ENCODE measurements around the gene VTN. TPM values are rescaled to one million over a fixed set of nuclear protein-coding genes. Genes with fewer than 3 reads are reported as not detected.

Gene VTN
- total RNA-seq, 1 experiment from 2014 or later = 0.08 TPM

DNA sequence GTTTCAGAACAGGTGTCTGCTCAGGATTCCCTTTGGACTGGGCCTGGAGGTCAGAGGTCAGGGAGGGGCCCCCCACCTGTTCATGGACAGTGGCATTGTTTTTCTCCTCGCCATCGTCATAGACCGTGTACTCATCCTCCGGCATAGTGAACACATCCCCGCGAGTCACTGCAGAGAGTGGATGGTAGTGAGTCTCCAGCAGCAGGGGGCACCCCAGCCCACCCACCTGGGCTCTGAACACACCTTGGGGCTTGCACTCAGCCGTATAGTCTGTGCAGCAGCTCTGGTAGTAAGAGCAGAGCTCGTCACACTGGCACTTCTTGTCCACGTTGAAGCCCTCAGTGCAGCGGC, 448 bp downstream of the VTN start:
- H3K27me3 ChIP-seq (replicated peaks) = no peaks in the 10 kb centered on the region

DNA sequence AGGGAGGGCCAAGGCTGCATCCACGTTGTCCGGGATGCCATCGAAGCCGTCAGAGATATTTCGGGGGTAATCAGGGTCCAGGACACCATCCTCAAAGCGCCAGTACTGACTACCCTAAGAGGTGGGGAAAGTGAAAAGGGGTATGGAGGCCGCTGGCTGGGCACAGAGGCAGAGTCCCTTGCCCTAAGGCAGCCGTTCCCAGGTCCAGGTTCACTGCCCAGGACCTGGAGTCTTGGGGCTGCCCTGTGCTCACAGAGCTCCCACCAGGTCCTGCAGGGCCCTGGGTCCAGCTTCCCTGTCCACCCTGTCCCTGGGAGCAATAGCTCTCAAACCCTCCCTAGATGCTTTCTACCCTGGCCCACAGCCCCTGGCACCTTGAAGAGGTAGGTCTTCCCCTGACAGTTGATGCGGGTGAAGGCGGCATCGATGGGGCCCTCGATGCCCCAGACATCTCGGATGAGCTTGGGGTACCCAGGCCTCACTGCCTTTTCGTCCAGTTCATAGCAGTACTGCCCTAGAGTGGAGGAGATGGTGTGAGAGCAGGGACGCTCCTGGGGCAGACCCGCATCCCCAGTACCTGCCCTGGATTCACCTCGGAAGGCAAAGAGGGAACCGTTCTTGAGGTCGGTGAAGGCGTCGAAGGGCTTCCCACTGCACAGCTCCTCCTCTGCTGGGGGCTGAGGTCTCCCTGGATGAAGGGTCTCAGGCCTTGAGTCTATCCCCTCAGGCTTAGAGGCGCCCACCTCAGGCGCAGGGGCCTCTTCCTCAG, 1.0 kb downstream of the VTN start:
- Histone ChIP-seq H3K9me3 (replicated peaks) (no peaks in the 10 kb centered on the region), H3K4me3 (no peak overlapping the region), H3K27me3 (replicated peaks) (no peaks in the 10 kb centered on the region), H3K36me3 (0 out of 2 replicates have a peak, but pooled peaks cover 6% of the 10 kb centered on the region), H3K27ac (no peak overlapping the region), H3K4me1 (replicated peaks) (peaks cover 24% of the 10 kb centered on the region)
- DNase-seq (ENCODE audit: low read depth in 1 of 2, low spot score in 2 of 2) = no peak

More for the DNA sequence above, 448 bp downstream of the VTN start:
- Histone ChIP-seq H3K4me1 (replicated peaks) (peaks cover 24% of the 10 kb centered on the region), H3K4me3 (no peak overlapping the region), H3K27ac (no peak overlapping the region), H3K9me3 (replicated peaks) (no peaks in the 10 kb centered on the region), H3K36me3 (0 out of 2 replicates have a peak, but pooled peaks cover 6% of the 10 kb centered on the region)
- DNase-seq (ENCODE audit: low read depth in 1 of 2, low spot score in 2 of 2) = no peak

DNA sequence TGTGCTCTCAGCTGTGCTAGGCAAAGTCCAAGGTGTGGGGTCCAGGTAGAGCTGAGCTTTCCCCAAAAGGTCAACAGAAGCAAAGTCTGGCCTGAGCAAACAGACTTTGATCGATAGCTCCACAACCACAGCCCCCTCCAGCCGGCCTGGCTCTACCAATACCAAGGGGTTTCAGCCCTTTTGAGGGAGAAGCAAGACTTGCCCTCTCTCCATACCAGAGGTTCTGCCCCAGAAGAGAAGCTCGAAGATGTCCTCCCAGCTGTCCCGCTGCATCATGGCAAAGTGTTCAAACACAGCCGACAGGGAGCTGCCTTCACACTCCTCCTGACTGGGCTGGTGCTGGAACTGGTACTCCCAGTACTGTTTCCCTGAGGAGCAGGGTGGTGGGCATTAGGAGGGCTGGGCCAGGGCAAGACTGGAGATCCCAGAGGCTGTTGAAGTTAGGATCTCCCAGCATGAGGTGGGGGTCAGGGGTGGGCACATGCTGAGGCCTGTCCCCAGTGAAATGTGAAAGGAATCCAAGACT, 1.7 kb downstream of the VTN start:
- H3K4me1 ChIP-seq (replicated peaks) = peaks cover 24% of the 10 kb centered on the region
- H3K36me3 ChIP-seq = peaks cover 6% of the 10 kb centered on the region; the same call in 1 of the 2 replicates
- no peak overlapping the region for H3K27ac ChIP-seq
- no peak for DNase-seq (ENCODE audit: low read depth in 1 of 2, low spot score in 2 of 2)
- H3K27me3 ChIP-seq (replicated peaks) = no peaks in the 10 kb centered on the region
- no peaks in the 10 kb centered on the region for H3K9me3 ChIP-seq (replicated peaks)
- H3K4me3 ChIP-seq = no peak overlapping the region

DNA sequence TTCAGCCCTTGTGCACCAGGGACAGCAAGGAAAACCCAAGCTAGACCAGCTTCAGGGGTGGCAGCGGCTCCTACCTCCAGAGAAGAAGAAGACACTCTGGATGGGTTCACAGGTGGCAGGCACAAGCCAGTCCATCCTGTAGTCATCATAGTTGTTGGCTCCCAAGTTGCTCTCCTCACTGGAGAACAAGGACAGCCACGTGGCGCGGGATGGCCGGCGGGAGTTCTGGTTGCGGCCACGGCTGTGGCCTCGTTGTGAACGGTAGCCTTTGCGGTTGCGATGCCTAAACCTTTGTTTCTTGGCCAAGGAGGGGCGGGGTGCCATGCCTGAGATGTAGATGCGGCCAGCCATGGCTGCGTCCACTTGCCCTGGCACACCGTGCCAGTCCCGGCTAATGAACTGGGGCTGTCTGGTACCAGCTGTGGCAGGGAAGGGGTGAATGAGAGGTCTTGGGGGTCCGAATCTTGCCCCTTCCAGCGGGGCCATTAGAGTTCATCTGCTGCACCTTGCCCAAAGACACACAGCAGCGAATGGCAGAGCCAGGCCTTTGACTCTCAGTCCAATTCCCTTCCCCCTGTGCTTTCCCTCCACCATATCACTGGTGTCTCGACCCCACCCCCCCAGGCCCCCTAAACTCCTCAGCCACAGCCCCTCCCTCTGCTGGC, 2.3 kb downstream of the VTN start:
- H3K27me3 ChIP-seq (replicated peaks) = no peaks in the 10 kb centered on the region
- no peak for DNase-seq (ENCODE audit: low read depth in 1 of 2, low spot score in 2 of 2)

DNA sequence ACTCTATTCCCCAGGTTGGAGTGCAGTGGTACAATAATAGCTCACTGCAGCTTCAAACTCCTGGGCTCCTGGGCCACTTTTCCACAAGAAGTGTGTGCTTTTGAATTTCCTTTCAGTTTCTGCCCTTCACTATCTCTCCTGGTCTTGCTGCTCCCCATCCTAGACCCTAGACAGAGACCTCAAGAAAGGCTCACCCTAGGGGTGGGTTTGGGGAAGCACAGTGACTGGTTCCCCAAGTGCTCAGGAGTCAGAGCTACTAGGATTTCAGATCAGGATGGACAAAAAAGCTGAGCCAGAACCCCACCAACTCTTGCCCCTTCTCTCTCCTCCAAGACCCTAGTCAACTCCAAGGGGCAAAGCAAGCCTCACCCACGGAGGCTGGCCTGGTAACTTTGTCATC, 3.5 kb downstream of the VTN start:
- no peak for DNase-seq (ENCODE audit: low read depth in 1 of 2, low spot score in 2 of 2)
- no peak overlapping the region for H3K4me3 ChIP-seq
- no peaks in the 10 kb centered on the region for H3K9me3 ChIP-seq (replicated peaks)
- H3K27ac ChIP-seq = no peak overlapping the region
- no peaks in the 10 kb centered on the region for H3K27me3 ChIP-seq (replicated peaks)
- peaks cover 6% of the 10 kb centered on the region for H3K36me3 ChIP-seq
- H3K4me1 ChIP-seq (replicated peaks) = peaks cover 6% of the 10 kb centered on the region

More for the DNA sequence above, 2.3 kb downstream of the VTN start:
- Histone ChIP-seq H3K9me3 (replicated peaks) (no peaks in the 10 kb centered on the region), H3K27ac (no peak overlapping the region), H3K36me3 (peaks cover 6% of the 10 kb centered on the region), H3K4me1 (replicated peaks) (peaks cover 18% of the 10 kb centered on the region), H3K4me3 (no peak overlapping the region)

DNA sequence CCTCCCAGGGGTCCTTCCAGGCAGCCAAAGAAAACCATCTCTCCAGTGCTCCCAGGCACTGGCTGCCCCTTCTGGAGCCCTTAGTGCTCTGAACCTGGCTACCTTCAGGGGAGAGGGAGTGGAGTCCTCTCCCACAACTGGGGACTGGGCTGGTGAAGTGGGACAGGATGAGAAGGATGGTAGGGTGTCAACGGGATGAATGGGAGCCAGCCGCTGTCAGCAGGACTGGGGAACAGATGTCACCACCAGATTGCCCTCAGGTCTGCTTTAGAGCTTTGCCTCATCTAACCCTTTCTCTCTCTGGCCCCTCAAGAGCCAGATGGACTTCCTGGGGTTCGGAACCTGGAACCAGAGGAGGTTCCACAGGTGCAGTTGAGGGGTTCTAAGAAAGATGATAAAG, 4.6 kb downstream of the VTN start:
- no peaks in the 10 kb centered on the region for H3K27me3 ChIP-seq (replicated peaks)
- no peak for DNase-seq (ENCODE audit: low read depth in 1 of 2, low spot score in 2 of 2)
- no peak overlapping the region for H3K27ac ChIP-seq
- no peak overlapping the region for H3K4me3 ChIP-seq
- no peaks in the 10 kb centered on the region for H3K4me1 ChIP-seq (replicated peaks)
- H3K36me3 ChIP-seq = peaks cover 17% of the 10 kb centered on the region
- H3K9me3 ChIP-seq (replicated peaks) = no peaks in the 10 kb centered on the region

DNA sequence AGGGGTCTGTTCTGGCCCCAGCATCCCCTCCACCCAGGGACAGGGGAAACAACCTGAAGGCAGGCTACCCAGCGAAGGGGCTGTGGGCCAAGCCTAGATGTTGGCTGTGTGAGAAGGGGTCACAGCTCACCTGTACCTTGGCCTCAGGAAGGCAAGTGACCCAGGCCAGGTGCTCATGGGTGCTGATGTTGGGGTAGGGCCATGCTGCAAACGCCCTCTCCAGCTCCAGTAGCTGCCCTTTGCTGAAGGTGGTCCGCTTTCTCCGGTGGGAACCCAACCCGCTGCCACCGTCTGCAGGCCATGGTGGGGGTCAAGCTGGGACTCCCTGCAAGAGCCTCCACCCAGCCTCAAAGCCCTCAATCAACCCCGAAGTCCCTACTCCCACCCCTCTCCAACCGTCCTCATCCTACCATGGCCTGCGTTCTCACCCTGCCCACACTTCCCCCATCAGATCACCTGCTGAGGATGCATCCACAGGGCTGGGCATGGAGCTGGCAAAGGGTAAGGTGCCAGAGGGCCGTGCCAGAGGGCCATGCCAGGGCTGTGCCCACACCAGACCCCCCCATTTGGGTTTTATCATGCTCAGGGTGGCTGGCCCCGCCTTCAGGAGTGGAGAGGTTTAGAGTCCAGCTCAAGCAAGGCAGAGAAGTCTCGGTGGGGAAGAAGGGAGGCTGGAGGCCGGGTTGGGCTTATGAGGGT, 5.3 kb downstream of the VTN start, which contains the start of gene SEBOX:
Gene SEBOX, minus strand, starts transcription at position 535 of the 699 bp plus-strand sequence. Its CDS starts 48 bp downstream, at position 487.
- Histone ChIP-seq H3K4me3 (no peak within 1 kb of the TSS), H3K4me1 (replicated peaks) (no peaks in the 10 kb centered on the region), H3K36me3 (peaks cover 24% of the 10 kb centered on the region), H3K27me3 (replicated peaks) (no peaks in the 10 kb centered on the region), H3K9me3 (replicated peaks) (no peaks in the 10 kb centered on the region), H3K27ac (no peak within 1 kb of the TSS)
- DNase-seq (ENCODE audit: low read depth in 1 of 2, low spot score in 2 of 2) = no peak

DNA sequence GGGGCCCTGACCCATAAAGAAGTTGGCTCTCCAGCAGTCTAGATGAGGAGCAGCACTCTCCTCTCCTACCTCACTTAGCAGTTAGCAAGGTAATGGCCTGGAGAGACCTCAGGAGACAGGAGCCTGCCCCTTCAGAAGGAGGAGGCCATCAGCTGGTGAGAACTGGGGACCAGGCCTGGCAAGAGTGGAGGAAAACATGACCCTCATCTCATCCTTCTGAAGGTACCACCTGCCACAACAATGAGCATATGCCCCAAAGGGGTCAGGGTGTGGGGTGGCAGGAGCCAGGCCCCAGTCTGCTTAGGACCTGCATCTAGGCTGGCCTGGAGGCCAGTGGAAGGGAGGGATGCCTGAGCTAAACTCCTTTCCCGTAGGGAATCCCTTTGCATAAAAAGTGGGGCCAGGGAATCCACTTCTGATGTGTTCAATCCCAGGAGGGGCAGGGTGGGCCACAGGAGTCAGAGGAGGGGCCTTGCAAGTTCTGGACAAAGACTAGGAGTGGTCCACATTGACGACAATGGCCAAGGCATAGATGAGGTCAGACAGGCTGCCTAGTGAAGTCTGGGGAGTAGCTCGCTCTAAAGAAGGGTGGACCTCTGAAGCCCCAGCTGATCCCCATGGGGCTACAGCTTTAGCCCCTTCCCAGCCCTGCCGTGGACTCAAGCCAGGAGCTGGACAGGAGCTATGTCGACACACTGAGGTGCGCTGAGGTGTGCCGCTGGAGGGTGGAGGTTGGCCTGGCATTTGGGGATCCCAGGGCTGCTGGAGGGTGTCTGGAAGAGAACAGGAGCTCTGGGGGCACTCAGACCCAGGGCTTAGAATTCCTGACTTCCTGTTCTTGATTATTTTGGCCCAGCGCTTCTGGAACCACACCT, 6.1 kb downstream of the VTN start:
- Histone ChIP-seq H3K36me3 (peaks cover 32% of the 10 kb centered on the region), H3K4me1 (replicated peaks) (no peaks in the 10 kb centered on the region), H3K9me3 (replicated peaks) (no peaks in the 10 kb centered on the region), H3K27ac (no peak overlapping the region), H3K4me3 (no peak overlapping the region), H3K27me3 (replicated peaks) (no peaks in the 10 kb centered on the region)
- DNase-seq (ENCODE audit: low read depth in 1 of 2, low spot score in 2 of 2) = no peak

DNA sequence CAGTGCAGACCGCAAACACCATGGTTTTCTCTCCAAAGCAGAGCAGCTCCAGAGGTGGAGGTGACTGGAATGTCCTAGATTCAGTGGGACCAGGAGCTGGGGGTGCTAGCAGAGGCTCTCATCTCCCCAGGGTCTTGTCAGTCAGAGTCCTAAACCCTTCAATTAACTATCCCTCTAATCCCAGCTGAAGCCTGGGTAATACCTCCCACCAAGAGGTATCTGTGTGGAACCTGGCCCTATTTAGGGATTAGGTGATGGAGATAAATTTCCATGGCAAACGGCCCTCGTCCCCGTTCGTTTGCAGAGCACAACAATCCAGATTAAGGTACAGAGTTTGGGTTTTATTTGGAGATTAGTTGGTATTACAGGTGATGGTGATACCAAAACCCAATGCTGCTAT, 6.9 kb downstream of the VTN start:
- Histone ChIP-seq H3K27me3 (replicated peaks) (no peaks in the 10 kb centered on the region), H3K4me1 (replicated peaks) (peaks cover 3% of the 10 kb centered on the region; the same call in 1 of the 2 replicates), H3K27ac (no peak overlapping the region), H3K9me3 (replicated peaks) (no peaks in the 10 kb centered on the region), H3K36me3 (peaks cover 34% of the 10 kb centered on the region), H3K4me3 (no peak overlapping the region)
- DNase-seq (ENCODE audit: low read depth in 1 of 2, low spot score in 2 of 2) = no peak

DNA sequence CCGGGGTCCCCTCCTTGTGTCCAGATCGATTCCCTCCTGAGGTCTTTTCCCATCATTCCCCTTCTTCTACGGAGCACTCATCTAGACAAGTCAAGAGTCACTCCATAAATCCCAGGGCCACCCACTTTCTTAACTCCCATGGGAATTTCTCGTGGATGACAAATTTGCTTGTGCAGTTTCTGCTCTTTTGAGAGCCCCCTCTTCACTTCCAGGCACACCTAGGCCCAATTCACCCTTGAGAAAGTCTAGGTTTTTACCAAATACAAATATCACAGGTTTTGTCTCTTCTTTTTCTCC, 12.3 kb downstream of the VTN start:
- Histone ChIP-seq H3K4me1 (replicated peaks) (peaks cover 13% of the 10 kb centered on the region), H3K9me3 (replicated peaks) (no peaks in the 10 kb centered on the region), H3K27me3 (replicated peaks) (no peaks in the 10 kb centered on the region), H3K27ac (peak overlapping the region; percentile 73), H3K36me3 (peaks cover 74% of the 10 kb centered on the region), H3K4me3 (peak overlapping the region; percentile 95)
- DNase-seq (ENCODE audit: low read depth in 1 of 2, low spot score in 2 of 2) = no peak

DNA sequence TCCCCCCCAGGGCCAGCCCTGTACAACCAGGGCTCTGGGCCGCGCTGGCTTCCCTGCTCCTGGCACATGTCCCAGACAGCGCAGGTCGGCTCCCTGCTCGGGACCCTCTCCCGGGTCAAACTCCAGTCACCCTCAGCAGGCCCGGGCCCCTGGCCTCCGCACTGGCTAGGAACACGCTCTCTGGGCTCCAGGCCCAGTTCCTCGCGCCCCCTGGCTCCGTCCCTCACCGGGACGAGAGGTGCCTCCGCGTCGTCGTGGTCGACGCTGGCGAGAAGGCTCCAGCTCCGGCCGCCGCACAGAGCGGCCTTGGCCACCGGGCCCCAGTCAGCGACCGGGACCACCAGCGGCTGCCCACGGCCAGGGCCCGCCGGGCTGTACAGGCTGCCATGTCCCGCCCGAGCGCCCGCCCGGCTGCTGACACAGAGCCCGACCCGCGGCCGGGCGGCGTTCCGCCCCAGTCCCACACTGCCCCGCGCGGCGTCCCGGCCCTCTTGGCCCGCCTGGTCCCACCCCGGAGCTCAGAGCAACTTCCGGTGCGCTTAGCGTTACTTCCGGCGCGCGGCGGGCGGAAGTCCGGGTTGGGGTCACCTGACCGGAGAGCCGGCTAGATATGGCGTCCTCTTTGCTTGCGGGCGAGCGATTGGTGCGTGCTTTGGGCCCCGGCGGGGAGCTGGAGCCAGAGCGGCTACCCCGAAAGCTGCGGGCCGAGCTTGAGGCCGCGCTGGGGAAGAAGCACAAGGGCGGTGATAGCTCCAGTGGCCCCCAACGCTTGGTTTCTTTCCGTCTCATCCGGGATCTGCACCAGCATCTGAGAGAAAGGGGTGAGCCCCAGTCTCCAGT, 12.8 kb downstream of the VTN start, which contains the start of gene POLDIP2:
Gene POLDIP2, minus strand, starts transcription at position 467 of the 840 bp plus-strand sequence. Its CDS starts 79 bp downstream, at position 388.
- peak within 1 kb of the TSS; percentile 73 for H3K27ac ChIP-seq
- peaks cover 80% of the 10 kb centered on the region for H3K36me3 ChIP-seq
- peaks cover 13% of the 10 kb centered on the region for H3K4me1 ChIP-seq (replicated peaks)
- no peaks in the 10 kb centered on the region for H3K9me3 ChIP-seq (replicated peaks)
- no peaks in the 10 kb centered on the region for H3K27me3 ChIP-seq (replicated peaks)
- peak within 1 kb of the TSS; percentile 95 for H3K4me3 ChIP-seq
- DNase-seq (ENCODE audit: low read depth in 1 of 2, low spot score in 2 of 2) = peak; percentile 86 to 95

DNA sequence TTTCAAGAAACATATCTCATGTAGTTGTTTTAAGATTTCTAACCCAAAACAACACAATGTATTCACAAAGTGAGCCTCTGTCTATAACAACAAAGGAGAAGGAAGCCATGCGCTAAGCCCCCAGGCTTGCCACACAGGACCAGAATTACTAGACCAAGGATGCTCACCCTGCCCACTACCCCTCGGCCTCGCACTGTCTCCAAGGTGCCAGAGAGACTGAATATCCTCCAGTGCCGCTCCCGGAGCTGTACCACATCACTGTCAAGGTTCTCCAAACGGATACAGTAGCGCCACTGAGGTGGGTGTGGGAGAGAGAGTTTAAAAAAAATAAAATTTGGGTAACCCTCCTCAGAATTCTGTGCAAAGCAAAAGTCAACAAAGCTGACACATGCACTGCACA, 19.8 kb downstream of the VTN start:
- Histone ChIP-seq H3K27me3 (replicated peaks) (no peaks in the 10 kb centered on the region), H3K27ac (no peak overlapping the region), H3K9me3 (replicated peaks) (no peaks in the 10 kb centered on the region), H3K4me3 (no peak overlapping the region), H3K36me3 (peaks cover 93% of the 10 kb centered on the region), H3K4me1 (replicated peaks) (peaks cover 15% of the 10 kb centered on the region)
- no peak for DNase-seq (ENCODE audit: low read depth in 1 of 2, low spot score in 2 of 2)
